HEK293 (cell line): ENCODE measurements around the gene F3.

Experiments
- CTCF ChIA-PET: fragments of 350-600 bp; formaldehyde crosslinking; extraction: SDS; loops from one replicate; lab custom pipeline; 2021; ENCODE audit warnings: antibody characterized with exemption; lab: Yijun Ruan, JAX
- POLR2A ChIA-PET: fragments of 300-600 bp; formaldehyde crosslinking; extraction: SDS; loops from one replicate; lab custom pipeline; 2020; ENCODE audit warnings: antibody characterized with exemption, inconsistent platforms; lab: Yijun Ruan, JAX
- H3K27ac ChIP-seq: fragments of 200-500 bp; sonication (Bioruptor generic); 2 replicates; pipeline ENCODE4 v1.5.1; 2014; ENCODE audit warnings: low read depth, low read length, control low read depth, inconsistent platforms; ENCODE audit errors: extremely low read depth
- H3K36me3 ChIP-seq, 2 experiments: fragments of 200-500 bp in 1 of 2; sonication (Bioruptor generic) in 1 of 2; 1 replicate in 1 of 2; 2 replicates in 1 of 2; pipeline ENCODE4 v1.5.1; 2014 to 2017; ENCODE audit warnings: inconsistent platforms in 2 of 2, low read length in 2 of 2; ENCODE audit not compliant: control insufficient read depth in 2 of 2, insufficient read depth in 1 of 2
- H3K4me1 ChIP-seq: fragments of 200-500 bp; sonication (Bioruptor generic); 2 replicates; pipeline ENCODE4 v1.5.1; 2014; ENCODE audit warnings: mild to moderate bottlenecking, low read length, inconsistent platforms; ENCODE audit not compliant: control insufficient read depth, insufficient read depth
- H3K4me3 ChIP-seq: 2 replicates; pipeline ENCODE4 v1.5.1; 2011; ENCODE audit warnings: low read depth, mild to moderate bottlenecking, control low read depth, low read length, moderate library complexity
- H3K9me3 ChIP-seq: fragments of 200-500 bp; sonication (Bioruptor generic); 2 replicates; pipeline ENCODE4 v1.5.1; 2014; ENCODE audit warnings: low read depth, low read length, inconsistent platforms; ENCODE audit not compliant: control insufficient read depth, insufficient read depth
- BCL6B ChIP-seq: fragments of 450-650 bp; formaldehyde crosslinking; IDR thresholded peaks from 2 replicates; pipeline ENCODE4 v1.5.1; 2017; ENCODE audit warnings: missing biosample characterization, missing genetic modification characterization
- EGR2 ChIP-seq: fragments of 450-650 bp; formaldehyde crosslinking; IDR thresholded peaks from 2 replicates; pipeline ENCODE4 v1.5.1; 2016; ENCODE audit warnings: low read depth, missing biosample characterization, missing genetic modification characterization
- KLF1 ChIP-seq: fragments of 450-650 bp; formaldehyde crosslinking; IDR thresholded peaks from 2 replicates; pipeline ENCODE4 v1.5.1; 2016; ENCODE audit warnings: missing biosample characterization, missing genetic modification characterization
- SP2 ChIP-seq: fragments of 450-650 bp; formaldehyde crosslinking; IDR thresholded peaks from 2 replicates; pipeline ENCODE4 v1.5.1; 2016; ENCODE audit warnings: missing biosample characterization, missing genetic modification characterization
- WT1 ChIP-seq: fragments of 450-650 bp; formaldehyde crosslinking; IDR thresholded peaks from 2 replicates; pipeline ENCODE4 v1.5.1; 2016; ENCODE audit warnings: missing biosample characterization, missing genetic modification characterization
- ZBTB17 ChIP-seq: fragments of 450-650 bp; formaldehyde crosslinking; IDR thresholded peaks from 2 replicates; pipeline ENCODE4 v1.5.1; 2016; ENCODE audit warnings: missing biosample characterization, missing genetic modification characterization
- ZBTB21 ChIP-seq: fragments of 450-650 bp; formaldehyde crosslinking; IDR thresholded peaks from 2 replicates; pipeline ENCODE4 v1.5.1; 2017; ENCODE audit warnings: missing biosample characterization, missing genetic modification characterization
- ZFHX2 ChIP-seq: fragments of 450-650 bp; formaldehyde crosslinking; conservative IDR thresholded peaks from 2 replicates; pipeline ENCODE4 v1.5.1; 2016; ENCODE audit warnings: missing biosample characterization, missing genetic modification characterization
- ZIC2 ChIP-seq: fragments of 450-650 bp; formaldehyde crosslinking; IDR thresholded peaks from 2 replicates; pipeline ENCODE4 v1.5.1; 2016; ENCODE audit warnings: missing biosample characterization, missing genetic modification characterization
- ZNF248 ChIP-seq: fragments of 450-650 bp; formaldehyde crosslinking; IDR thresholded peaks from 2 replicates; pipeline ENCODE4 v1.5.1; 2017; ENCODE audit warnings: missing biosample characterization, missing genetic modification characterization
- ZNF311 ChIP-seq: fragments of 450-650 bp; formaldehyde crosslinking; IDR thresholded peaks from 2 replicates; pipeline ENCODE4 v1.5.1; 2017; ENCODE audit warnings: missing biosample characterization, missing genetic modification characterization, borderline replicate concordance
- ZNF366 ChIP-seq: fragments of 450-650 bp; formaldehyde crosslinking; conservative IDR thresholded peaks from 2 replicates; pipeline ENCODE4 v1.5.1; 2016; ENCODE audit warnings: missing biosample characterization, missing genetic modification characterization
- ZNF521 ChIP-seq: fragments of 450-650 bp; formaldehyde crosslinking; IDR thresholded peaks from 2 replicates; pipeline ENCODE4 v1.5.1; 2017; ENCODE audit warnings: missing biosample characterization, mild to moderate bottlenecking, missing genetic modification characterization
- ZNF549 ChIP-seq: fragments of 450-650 bp; IDR thresholded peaks from 2 replicates; pipeline ENCODE4 v1.5.1; 2018; ENCODE audit warnings: missing biosample characterization, missing genetic modification characterization, mild to moderate bottlenecking, inconsistent platforms, moderate library complexity
- ZNF610 ChIP-seq: fragments of 450-650 bp; formaldehyde crosslinking; IDR thresholded peaks from 2 replicates; pipeline ENCODE4 v1.5.1; 2016; ENCODE audit warnings: missing biosample characterization, missing genetic modification characterization, borderline replicate concordance
- ZNF658 ChIP-seq: fragments of 450-650 bp; formaldehyde crosslinking; IDR thresholded peaks from 2 replicates; pipeline ENCODE4; 2016; ENCODE audit warnings: missing biosample characterization, missing genetic modification characterization
- ZNF747 ChIP-seq: fragments of 450-650 bp; formaldehyde crosslinking; IDR thresholded peaks from 2 replicates; pipeline ENCODE4 v1.5.1; 2016; ENCODE audit warnings: missing biosample characterization, missing genetic modification characterization
- ZNF776 ChIP-seq: fragments of 450-650 bp; formaldehyde crosslinking; IDR thresholded peaks from 2 replicates; pipeline ENCODE4 v1.5.0; 2017; ENCODE audit warnings: missing biosample characterization, missing genetic modification characterization, borderline replicate concordance
- ZNF791 ChIP-seq: fragments of 450-650 bp; formaldehyde crosslinking; IDR thresholded peaks from 2 replicates; pipeline ENCODE4 v1.5.1; 2016; ENCODE audit warnings: missing biosample characterization, missing genetic modification characterization

The F3 gene

GRCh38 chr1:94562519-94563260, 21.1 kb upstream of the F3 start:
- CTCF ChIA-PET: no interaction called here
- no peak overlapping the region for H3K27ac ChIP-seq
- H3K4me1 ChIP-seq: no peaks in the 10 kb centered on the region
- H3K9me3 ChIP-seq: no peaks in the 10 kb centered on the region
- POLR2A ChIA-PET: interaction anchor here (1.2 kb wide), 1 partner anchor 12 kb away, joined by 3 read pairs; no protein-coding TSS in a partner anchor
- no peaks in the 10 kb centered on the region for H3K36me3 ChIP-seq
- TF ChIP-seq EGR2 (tag by site-specific recombination): peak; percentile 75
- TF ChIP-seq ZFHX2 (tag by site-specific recombination): peak; percentile 28; the same call in 1 of the 2 replicates
- no peak for TF ChIP-seq ZNF791
- TF ChIP-seq ZBTB17 (tag by site-specific recombination): peak; percentile 55; the same call in 1 of the 2 replicates
- TF ChIP-seq ZNF549 (tag by site-specific recombination): no peak
- TF ChIP-seq ZNF610 (tag by site-specific recombination): peak; percentile 59; the same call in 1 of the 2 replicates
- no peak overlapping the region for H3K4me3 ChIP-seq

- CTCF ChIA-PET: interaction anchor here (0.6 to 1.9 kb wide), 3 partner anchors 11 to 481 kb away, joined by 3 to 5 read pairs (median 5); no protein-coding TSS in a partner anchor
- H3K4me1 ChIP-seq: no peaks in the 10 kb centered on the region
- TF ChIP-seq SP2 (tag by site-specific recombination): no peak
- TF ChIP-seq ZNF658 (tag by site-specific recombination): no peak
- no peak for TF ChIP-seq WT1 (tag by site-specific recombination)
- TF ChIP-seq, all 188 proteins: peak for 0
- Histone ChIP-seq H3K27ac (no peak overlapping the region), H3K9me3 (no peaks in the 10 kb centered on the region), H3K36me3 (no peaks in the 10 kb centered on the region), H3K4me3 (no peak overlapping the region)
- POLR2A ChIA-PET: interaction anchor here (0.8 to 1.6 kb wide), 2 partner anchors 14 to 19 kb away, joined by 3 to 9 read pairs; partner anchors contain the start of gene F3
Measured at GRCh38 chr1:94560333-94560732, 18.8 kb upstream of the F3 start.

GRCh38 chr1:94559921-94560320, 18.4 kb upstream of the F3 start:
- POLR2A ChIA-PET: interaction anchor here (1.6 kb wide), 1 partner anchor 18 kb away, joined by 9 read pairs; the partner anchor contains the start of gene F3
- no peak overlapping the region for H3K27ac ChIP-seq
- no peak overlapping the region for H3K4me3 ChIP-seq
- no peaks in the 10 kb centered on the region for H3K4me1 ChIP-seq
- TF ChIP-seq BCL6B (tag by site-specific recombination) (no peak), ZNF311 (tag by site-specific recombination) (no peak), ZBTB21 (tag by site-specific recombination) (no peak), KLF1 (tag by site-specific recombination) (no peak), ZNF366 (tag by site-specific recombination) (no peak), ZNF747 (tag by site-specific recombination) (no peak), ZNF776 (no peak), ZNF248 (tag by site-specific recombination) (no peak), ZIC2 (tag by site-specific recombination) (no peak), ZNF521 (no peak)
- no peaks in the 10 kb centered on the region for H3K9me3 ChIP-seq
- CTCF ChIA-PET: interaction anchor here (0.9 to 1.9 kb wide), 2 partner anchors 10 to 17 kb away, joined by 3 to 5 read pairs; no protein-coding TSS in a partner anchor
- no peaks in the 10 kb centered on the region for H3K36me3 ChIP-seq
